Measurements from ENCODE around the gene TEX2. TPM values are rescaled to one million over a fixed set of nuclear protein-coding genes. Genes with fewer than 3 reads are reported as not detected.
A peak's percentile ranks its signal among the peaks of the same experiment; 100 is the strongest.

TEX2 gene
- total and polyA plus RNA-seq, 8 donors, result 20.1 to 38.2 (median 24.5) TPM

- no peaks in the 10 kb centered on the region for H3K27me3 ChIP-seq
- ATAC-seq, result no peak
These were observed 7.8 kb upstream of the TEX2 start for GRCh38 chr17:64270885-64271284.

GRCh38 chr17:64269687-64270649, 6.9 kb upstream of the TEX2 start:
- no peak overlapping the region for H3K4me3 ChIP-seq
- DNase-seq (no peak), ATAC-seq (peak; percentile 37)
- no peak overlapping the region for H3K27ac ChIP-seq
- peaks cover 0 to 5% of the 10 kb centered on the region in 2 donors for H3K4me1 ChIP-seq
- H3K27me3 ChIP-seq, result no peaks in the 10 kb centered on the region
- TF ChIP-seq, protein P1, sequence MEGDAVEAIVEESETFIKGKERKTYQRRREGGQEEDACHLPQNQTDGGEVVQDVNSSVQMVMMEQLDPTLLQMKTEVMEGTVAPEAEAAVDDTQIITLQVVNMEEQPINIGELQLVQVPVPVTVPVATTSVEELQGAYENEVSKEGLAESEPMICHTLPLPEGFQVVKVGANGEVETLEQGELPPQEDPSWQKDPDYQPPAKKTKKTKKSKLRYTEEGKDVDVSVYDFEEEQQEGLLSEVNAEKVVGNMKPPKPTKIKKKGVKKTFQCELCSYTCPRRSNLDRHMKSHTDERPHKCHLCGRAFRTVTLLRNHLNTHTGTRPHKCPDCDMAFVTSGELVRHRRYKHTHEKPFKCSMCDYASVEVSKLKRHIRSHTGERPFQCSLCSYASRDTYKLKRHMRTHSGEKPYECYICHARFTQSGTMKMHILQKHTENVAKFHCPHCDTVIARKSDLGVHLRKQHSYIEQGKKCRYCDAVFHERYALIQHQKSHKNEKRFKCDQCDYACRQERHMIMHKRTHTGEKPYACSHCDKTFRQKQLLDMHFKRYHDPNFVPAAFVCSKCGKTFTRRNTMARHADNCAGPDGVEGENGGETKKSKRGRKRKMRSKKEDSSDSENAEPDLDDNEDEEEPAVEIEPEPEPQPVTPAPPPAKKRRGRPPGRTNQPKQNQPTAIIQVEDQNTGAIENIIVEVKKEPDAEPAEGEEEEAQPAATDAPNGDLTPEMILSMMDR (IDR thresholded peaks at IDR 0.05), result no peak
- intact Hi-C loops (cut with DNase I), result loop anchor here in 1 of 2 donors (10.0 kb wide), 1 partner anchor 115 kb away; no protein-coding TSS in a partner anchor
- no peaks in the 10 kb centered on the region for H3K9me3 ChIP-seq
- no peaks in the 10 kb centered on the region for H3K36me3 ChIP-seq

More at GRCh38 chr17:64270885-64271284, 7.8 kb upstream of the TEX2 start:
- Histone ChIP-seq H3K9me3 (no peaks in the 10 kb centered on the region), H3K4me3 (no peak overlapping the region), H3K4me1 (peaks cover 0 to 5% of the 10 kb centered on the region in 2 donors), H3K27ac (no peak overlapping the region), H3K36me3 (no peaks in the 10 kb centered on the region)
- intact Hi-C loops (cut with DNase I), result no loop called here
- TF ChIP-seq, protein P1 (IDR thresholded peaks at IDR 0.05), result no peak
- no peak for DNase-seq

GRCh38 chr17:64264891-64265290, 1.8 kb upstream of the TEX2 start:
- no peak for DNase-seq
- Histone ChIP-seq H3K4me3 (no peak overlapping the region), H3K9me3 (no peaks in the 10 kb centered on the region), H3K27me3 (no peaks in the 10 kb centered on the region), H3K27ac (no peak overlapping the region), H3K4me1 (peaks cover 3 to 31% of the 10 kb centered on the region in 2 donors), H3K36me3 (no peaks in the 10 kb centered on the region)
- intact Hi-C loops (cut with DNase I), result loop anchor here in 1 of 2 donors (10.0 kb wide), 1 partner anchor 110 kb away; no protein-coding TSS in a partner anchor
- no peak for ATAC-seq
- TF ChIP-seq, protein P1 (IDR thresholded peaks at IDR 0.05), result no peak

DNA sequence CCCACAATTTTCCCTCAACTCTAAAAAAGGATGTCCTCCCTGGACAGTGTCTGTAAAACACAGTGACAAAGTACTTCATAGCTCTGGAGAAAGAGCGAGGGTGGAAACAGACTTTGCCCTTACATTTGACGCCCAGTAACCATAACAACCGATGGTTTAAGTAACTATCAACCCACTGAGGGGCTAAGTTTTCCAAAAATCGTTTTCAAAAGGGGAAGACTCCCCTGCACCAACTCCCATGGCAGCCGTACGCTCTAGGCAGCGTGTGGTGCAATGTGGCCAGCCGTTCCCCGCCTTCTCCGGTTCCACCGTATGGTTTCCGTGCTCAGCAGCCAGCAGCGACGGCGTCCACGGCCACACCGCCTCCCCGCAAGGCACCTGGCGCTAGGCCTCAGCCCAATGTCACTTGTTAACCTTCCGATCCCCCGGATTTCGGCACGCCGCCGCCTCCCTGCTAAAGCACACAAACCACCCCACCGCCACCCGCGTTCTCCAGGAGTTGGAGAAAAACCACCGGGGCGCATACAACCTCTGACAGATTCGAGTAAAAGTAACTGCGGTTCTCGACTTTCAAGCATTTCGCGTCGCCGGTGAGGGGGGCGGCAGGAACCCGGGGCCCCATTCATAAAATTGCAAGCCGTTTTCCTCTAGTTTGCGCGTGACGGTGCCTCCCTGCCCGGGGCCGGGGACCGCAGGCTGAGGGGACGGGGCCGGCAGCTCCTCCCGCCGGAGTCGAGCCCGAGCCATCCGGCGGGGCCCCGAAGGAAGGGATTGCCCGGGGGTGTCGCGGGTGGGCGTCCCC, 661 bp downstream of the TEX2 start:
- Histone ChIP-seq H3K4me1 (peaks cover 3 to 36% of the 10 kb centered on the region in 2 donors), H3K36me3 (no peaks in the 10 kb centered on the region), H3K27ac (peak overlapping the region; percentile 74 to 90), H3K4me3 (peak overlapping the region; percentile 91 to 93), H3K27me3 (no peaks in the 10 kb centered on the region), H3K9me3 (no peaks in the 10 kb centered on the region)
- DNase-seq (peak in 3 of 4 donors; percentile 37 to 89 (median 65)), ATAC-seq (peak; percentile 66)
- TF ChIP-seq, protein P1 (IDR thresholded peaks at IDR 0.05), result no peak
- intact Hi-C loops (cut with DNase I), result loop anchor here in 1 of 2 donors (10.0 kb wide), 1 partner anchor 108 kb away; no protein-coding TSS in a partner anchor

All from left lung (tissue), 10 donors.